Uterus (tissue), 4 donors: ENCODE data around the gene FAM237B. TPM values are rescaled to one million over a fixed set of nuclear protein-coding genes. Genes with fewer than 3 reads are reported as not detected.

Experiments used
- DNase-seq, 2 donors: peaks; one replicate each; pipeline ENCODE4 v3.0.0-alpha.2; 2019 to 2020
- H3K27ac ChIP-seq, 2 donors: fragments of 200-600 bp; sonication (generic); 1 replicate in 1 of 2; 2 replicates in 1 of 2; pipeline ENCODE4 v1.5.1; 2016 to 2018
- H3K27me3 ChIP-seq, 2 donors: fragments of 200-600 bp; sonication (generic); one replicate each; pipeline ENCODE4 v1.5.1; 2018 to 2019; ENCODE audit warnings: control low read depth in 1 of 2
- H3K36me3 ChIP-seq, 2 donors: fragments of 200-600 bp; sonication (generic); one replicate each; pipeline ENCODE4 v1.5.1; 2019; ENCODE audit warnings: control low read depth in 1 of 2
- H3K4me1 ChIP-seq, 2 donors: fragments of 200-600 bp; sonication (generic); one replicate each; pipeline ENCODE4 v1.5.1; 2018 to 2019; ENCODE audit warnings: control low read depth in 1 of 2
- H3K4me3 ChIP-seq, 2 donors: fragments of 200-600 bp; sonication (generic); 1 replicate in 1 of 2; 2 replicates in 1 of 2; pipeline ENCODE4 v1.5.1; 2018 to 2019; ENCODE audit warnings: mild to moderate bottlenecking in 1 of 2
- H3K9me3 ChIP-seq, 2 donors: fragments of 200-600 bp; sonication (generic); one replicate each; pipeline ENCODE4 v1.5.1; 2019; ENCODE audit warnings: control low read depth in 1 of 2
- POLR2A ChIP-seq, 2 donors: fragments of 450-650 bp; IDR thresholded peaks; one replicate each; pipeline ENCODE4 v1.6.1; 2016; ENCODE audit warnings: antibody characterized with exemption in 2 of 2, mild to moderate bottlenecking in 1 of 2, moderate library complexity in 1 of 2
- intact Hi-C: fragments of 100-400 bp; cut with DNase I; formaldehyde crosslinking; loops from one replicate; pipeline ENCODE4 v1.15.1; 2023; ENCODE audit warnings: low total_unique reads
- total RNA-seq, 4 donors: library from RNA; depleted of rRNA in 3 of 4; stranded (reverse); fragments of >200 nt in 3 of 4; gene quantifications; one replicate each; pipeline versions ENCODE4 v1.1.0 to v1.2.4, GENCODE V29; 2014 to 2023
- TF ChIP-seq, protein P1 (sequence below), 4 experiments: fragments of 200-600 bp in 2 of 4; fragments of 450-650 bp in 2 of 4; sonication (generic) in 2 of 4; IDR thresholded peaks; one replicate each; pipeline ENCODE4 v1.5.1; 2016 to 2019; ENCODE audit warnings: antibody characterized with exemption in 4 of 4, mild to moderate bottlenecking in 2 of 4, moderate library complexity in 1 of 4
- donor health status: DM: yes; HTN: yes; CAD: no.

The FAM237B gene
- total RNA-seq, 4 donors from 2014 or later: not detected

DNA sequence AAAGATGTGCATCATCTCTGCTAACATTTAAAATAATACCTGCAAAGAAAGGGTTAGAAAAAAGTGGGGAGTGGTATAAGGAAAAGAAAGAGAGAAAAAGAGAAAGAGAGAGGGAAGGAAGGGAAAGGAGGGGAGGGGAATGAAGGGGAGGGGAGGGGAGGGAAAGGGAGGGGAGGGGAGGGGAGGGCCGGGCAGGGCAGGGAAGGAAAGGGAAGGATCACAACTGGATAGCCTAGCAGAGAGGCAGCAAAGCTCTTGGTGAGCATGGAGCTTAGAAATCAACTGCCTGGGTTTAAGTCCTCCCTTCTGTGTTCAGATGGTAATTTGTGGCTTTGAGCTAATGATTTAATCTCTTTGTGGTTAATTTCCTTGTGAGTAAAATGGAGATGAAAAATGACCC lies 5.4 kb upstream of the FAM237B start:
- no peaks in the 10 kb centered on the region for H3K4me1 ChIP-seq
- no peaks in the 10 kb centered on the region for H3K36me3 ChIP-seq
- H3K9me3 ChIP-seq: no peaks in the 10 kb centered on the region
- H3K27ac ChIP-seq: no peak overlapping the region
- no peak overlapping the region for H3K4me3 ChIP-seq
- no peak for TF ChIP-seq POLR2A (IDR thresholded peaks at IDR 0.05)
- TF ChIP-seq, protein P1, sequence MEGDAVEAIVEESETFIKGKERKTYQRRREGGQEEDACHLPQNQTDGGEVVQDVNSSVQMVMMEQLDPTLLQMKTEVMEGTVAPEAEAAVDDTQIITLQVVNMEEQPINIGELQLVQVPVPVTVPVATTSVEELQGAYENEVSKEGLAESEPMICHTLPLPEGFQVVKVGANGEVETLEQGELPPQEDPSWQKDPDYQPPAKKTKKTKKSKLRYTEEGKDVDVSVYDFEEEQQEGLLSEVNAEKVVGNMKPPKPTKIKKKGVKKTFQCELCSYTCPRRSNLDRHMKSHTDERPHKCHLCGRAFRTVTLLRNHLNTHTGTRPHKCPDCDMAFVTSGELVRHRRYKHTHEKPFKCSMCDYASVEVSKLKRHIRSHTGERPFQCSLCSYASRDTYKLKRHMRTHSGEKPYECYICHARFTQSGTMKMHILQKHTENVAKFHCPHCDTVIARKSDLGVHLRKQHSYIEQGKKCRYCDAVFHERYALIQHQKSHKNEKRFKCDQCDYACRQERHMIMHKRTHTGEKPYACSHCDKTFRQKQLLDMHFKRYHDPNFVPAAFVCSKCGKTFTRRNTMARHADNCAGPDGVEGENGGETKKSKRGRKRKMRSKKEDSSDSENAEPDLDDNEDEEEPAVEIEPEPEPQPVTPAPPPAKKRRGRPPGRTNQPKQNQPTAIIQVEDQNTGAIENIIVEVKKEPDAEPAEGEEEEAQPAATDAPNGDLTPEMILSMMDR (IDR thresholded peaks at IDR 0.05): no peak
- peaks cover 0 to 18% of the 10 kb centered on the region in 2 donors for H3K27me3 ChIP-seq
- intact Hi-C loops: no loop called here
- no peak for DNase-seq

DNA sequence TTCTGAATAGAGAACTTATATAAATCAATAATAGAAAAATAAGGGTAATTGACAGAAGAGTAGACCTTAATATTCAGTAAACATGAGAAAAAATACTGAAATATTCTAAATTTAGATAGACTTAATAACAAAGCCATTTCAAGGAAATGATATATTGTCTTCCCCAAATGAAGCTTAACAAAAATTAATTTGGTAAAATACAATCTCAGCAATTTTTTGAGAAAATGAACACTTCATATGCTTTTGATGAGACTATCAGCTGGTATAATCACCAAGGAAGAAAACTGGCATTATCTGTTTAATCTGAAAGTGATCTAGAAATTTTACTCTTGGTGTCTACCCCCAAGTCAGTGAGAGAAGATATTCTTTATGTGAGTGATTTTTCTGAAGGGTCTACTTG lies 1.7 kb upstream of the FAM237B start:
- H3K4me3 ChIP-seq: no peak overlapping the region
- no peak for DNase-seq
- intact Hi-C loops: no loop called here
- H3K36me3 ChIP-seq: no peaks in the 10 kb centered on the region
- no peak overlapping the region for H3K27ac ChIP-seq
- no peaks in the 10 kb centered on the region for H3K9me3 ChIP-seq
- H3K4me1 ChIP-seq: peaks cover 0 to 4% of the 10 kb centered on the region in 2 donors
- peaks cover 0 to 36% of the 10 kb centered on the region in 2 donors for H3K27me3 ChIP-seq
- TF ChIP-seq POLR2A (IDR thresholded peaks at IDR 0.05): no peak

DNA sequence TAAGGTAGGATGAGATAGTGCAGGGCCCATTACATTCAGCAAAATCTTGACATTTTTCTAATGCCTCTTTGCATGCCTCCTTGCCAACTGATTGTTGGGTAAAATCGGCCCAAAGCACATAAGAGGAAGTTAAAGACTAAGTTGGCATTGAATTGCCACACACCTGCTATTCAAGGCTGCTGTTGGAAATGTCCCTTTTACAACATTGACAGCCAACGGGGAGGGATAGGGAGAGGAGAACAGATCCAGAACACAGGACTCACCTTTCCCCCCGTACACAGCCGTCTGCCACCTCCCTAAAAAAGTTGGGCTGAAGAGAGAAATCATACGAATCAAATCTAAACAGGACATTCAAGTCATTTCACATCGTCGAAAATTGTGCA lies 695 bp downstream of the FAM237B start:
- TF ChIP-seq, protein P1 (IDR thresholded peaks at IDR 0.05): no peak
- no peak for TF ChIP-seq POLR2A (IDR thresholded peaks at IDR 0.05)
- DNase-seq: no peak
- H3K27ac ChIP-seq: no peak overlapping the region
- peaks cover 0 to 36% of the 10 kb centered on the region in 2 donors for H3K27me3 ChIP-seq
- H3K4me1 ChIP-seq: peaks cover 0 to 4% of the 10 kb centered on the region in 2 donors
- H3K4me3 ChIP-seq: no peak overlapping the region
- no peaks in the 10 kb centered on the region for H3K9me3 ChIP-seq
- no peaks in the 10 kb centered on the region for H3K36me3 ChIP-seq
- intact Hi-C loops: no loop called here

DNA sequence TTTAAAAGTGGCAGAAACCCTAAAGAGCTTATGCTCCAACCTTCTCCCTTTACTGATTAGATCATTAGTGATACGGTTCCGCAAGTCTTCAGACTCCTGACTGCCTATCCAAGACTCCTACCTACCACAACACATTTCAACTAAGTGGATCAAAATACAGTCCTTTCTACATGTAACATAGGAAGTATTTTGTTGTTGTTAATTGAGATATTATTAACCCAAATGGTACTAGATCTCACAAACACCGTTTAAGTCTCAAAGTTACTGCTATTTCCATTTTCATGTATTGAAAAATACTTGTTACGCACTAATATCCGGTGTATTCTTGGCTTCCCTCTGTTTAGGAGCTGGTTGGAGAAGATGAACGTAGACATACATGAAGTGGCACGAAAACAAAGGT lies 1.1 kb downstream of the FAM237B start:
- Histone ChIP-seq H3K36me3 (no peaks in the 10 kb centered on the region), H3K4me1 (peaks cover 0 to 4% of the 10 kb centered on the region in 2 donors)
- intact Hi-C loops: no loop called here

DNA sequence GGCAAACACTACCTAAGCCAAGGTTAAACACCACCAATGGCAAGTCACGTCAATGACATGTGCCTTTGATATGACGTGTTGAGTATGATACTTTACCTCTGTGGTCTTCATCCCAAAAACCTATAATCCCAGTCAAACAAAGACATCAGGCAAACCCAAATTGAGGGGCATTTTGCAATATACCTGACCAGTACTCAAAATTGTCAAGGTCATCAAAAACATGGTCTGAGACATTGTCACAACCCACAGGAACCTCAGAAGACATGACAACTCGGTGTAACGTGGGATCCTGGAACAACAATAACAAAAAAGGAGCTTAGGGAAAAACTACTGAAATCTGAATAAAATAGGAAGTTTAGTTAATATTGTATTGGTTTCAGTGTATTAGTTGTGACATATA lies 7.2 kb downstream of the FAM237B start:
- H3K9me3 ChIP-seq: no peaks in the 10 kb centered on the region
- H3K27me3 ChIP-seq: peaks cover 0 to 8% of the 10 kb centered on the region in 2 donors
- TF ChIP-seq, protein P1 (IDR thresholded peaks at IDR 0.05): no peak
- H3K4me3 ChIP-seq: no peak overlapping the region
- H3K4me1 ChIP-seq: no peaks in the 10 kb centered on the region
- no peak overlapping the region for H3K27ac ChIP-seq
- no peaks in the 10 kb centered on the region for H3K36me3 ChIP-seq
- intact Hi-C loops: no loop called here
- no peak for DNase-seq

More for the DNA sequence above, 1.1 kb downstream of the FAM237B start:
- Histone ChIP-seq H3K27ac (no peak overlapping the region), H3K9me3 (no peaks in the 10 kb centered on the region), H3K27me3 (peaks cover 0 to 36% of the 10 kb centered on the region in 2 donors), H3K4me3 (no peak overlapping the region)
- no peak for TF ChIP-seq POLR2A (IDR thresholded peaks at IDR 0.05)
- TF ChIP-seq, protein P1 (IDR thresholded peaks at IDR 0.05): no peak
- no peak for DNase-seq

DNA sequence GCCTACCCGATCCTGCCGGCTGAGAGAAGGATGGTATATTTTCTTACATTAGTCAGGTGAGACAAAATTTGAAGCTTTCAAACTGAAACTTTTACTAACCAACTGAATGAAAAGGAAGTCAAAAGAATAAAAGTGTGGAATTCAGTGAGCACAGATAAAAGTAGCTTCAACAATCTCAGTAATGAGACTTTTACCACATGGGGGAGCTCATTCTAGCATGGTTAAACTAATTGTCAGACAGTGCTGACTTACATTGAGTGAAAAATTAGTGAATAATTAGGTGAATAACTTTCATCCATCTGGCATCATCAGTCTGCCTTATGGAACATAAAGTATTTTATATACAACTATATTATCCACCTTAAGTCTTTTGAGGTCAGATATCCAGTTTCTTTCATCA lies 8.4 kb downstream of the FAM237B start:
- H3K9me3 ChIP-seq: no peaks in the 10 kb centered on the region
- no peak overlapping the region for H3K27ac ChIP-seq
- H3K4me3 ChIP-seq: no peak overlapping the region
- H3K27me3 ChIP-seq: no peaks in the 10 kb centered on the region
- no peaks in the 10 kb centered on the region for H3K4me1 ChIP-seq
- intact Hi-C loops: no loop called here
- no peak for TF ChIP-seq POLR2A (IDR thresholded peaks at IDR 0.05)
- TF ChIP-seq, protein P1 (IDR thresholded peaks at IDR 0.05): no peak
- H3K36me3 ChIP-seq: no peaks in the 10 kb centered on the region
- no peak for DNase-seq
